K562 (cell line): ENCODE results near the gene GNRH2.

Experiments used
- CTCF ChIP-seq, 3 experiments: IDR thresholded peaks in 2 of 3; conservative IDR thresholded peaks in 1 of 3; 2 replicates each; pipeline ENCODE4 v1.5.1; 2011 to 2012; ENCODE audit warnings: low read length in 3 of 3, mild to moderate bottlenecking in 3 of 3, control low read depth in 2 of 3, improper control_type of control experiment in 1 of 3, inconsistent platforms in 1 of 3, low read depth in 1 of 3, mixed read lengths in 1 of 3, moderate library complexity in 1 of 3; ENCODE audit not compliant: insufficient read depth in 2 of 3
- E2F4 ChIP-seq: sonication (generic); formaldehyde crosslinking; IDR thresholded peaks from 2 replicates; pipeline ENCODE4 v1.8.0; 2022; ENCODE audit warnings: mild to moderate bottlenecking, low read depth, missing genetic modification reagents
- GATA2 ChIP-seq: sonication (generic); formaldehyde crosslinking; IDR thresholded peaks from 2 replicates; pipeline ENCODE4 v1.4.0; 2020; ENCODE audit warnings: mild to moderate bottlenecking, missing genetic modification reagents
- MAX ChIP-seq: sonication (generic); formaldehyde crosslinking; IDR thresholded peaks from 2 replicates; pipeline ENCODE4 v1.9.0; 2022; ENCODE audit warnings: mild to moderate bottlenecking, missing genetic modification reagents
- RBM14 ChIP-seq: fragments of 200-400 bp; formaldehyde crosslinking; IDR thresholded peaks from 2 replicates; pipeline ENCODE4 v1.6.1; 2018; ENCODE audit warnings: low read depth, mild to moderate bottlenecking, low read length, moderate library complexity, borderline replicate concordance; ENCODE audit not compliant: insufficient read depth
- TCF7L2 ChIP-seq: fragments of 150-350 bp; IDR thresholded peaks from 2 replicates; pipeline ENCODE4 v1.6.1; 2016; ENCODE audit warnings: low read depth, mild to moderate bottlenecking, low read length, moderate library complexity

- TF ChIP-seq MAX (no peak), RBM14 (no peak), TCF7L2 (no peak), CTCF (IDR thresholded peaks at IDR 0.05 in 2 of 3, conservative IDR thresholded peaks at IDR 0.05 in 1 of 3; ENCODE audit: insufficient read depth in 2 of 3, low read depth in 1 of 3, low read length in 3 of 3) (no peak), E2F4 (no peak), GATA2 (CRISPR knock-in tag) (no peak)
Measured at GRCh38 chr20:3080939-3081388, 37.5 kb downstream of the GNRH2 start.
